ENCODE measurements around the gene RRP1B. TPM values are rescaled to one million over a fixed set of nuclear protein-coding genes. Genes with fewer than 3 reads are reported as not detected.

RRP1B gene
- total and polyA plus RNA-seq, 11 donors, result 3.6 to 16.1 (median 9.5) TPM

DNA sequence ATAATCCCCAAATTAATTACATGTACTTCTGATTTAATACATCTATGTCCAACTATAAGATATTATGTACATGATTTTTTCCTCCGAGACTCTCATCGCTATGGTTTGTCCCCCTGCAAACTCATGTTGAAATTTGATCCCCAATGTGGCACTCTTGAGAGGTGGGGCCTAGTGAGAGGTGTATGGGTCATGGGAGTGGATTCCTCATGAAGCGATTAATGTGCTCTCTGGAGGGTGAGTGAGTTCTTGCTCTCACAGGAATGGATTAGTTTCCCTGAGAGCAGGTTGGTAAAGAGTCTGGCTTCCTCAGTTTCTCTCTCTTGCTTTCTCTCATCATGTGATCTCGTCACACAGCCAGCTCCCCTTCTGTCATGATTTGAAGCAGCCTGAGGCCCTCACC, 16.2 kb upstream of the RRP1B start:
- H3K9me3 ChIP-seq, result no peaks in the 10 kb centered on the region
- WGBS, 4 donors, result 89 to 95% (median 91%) methylated on average over 4 of the region's 4 CpGs
- ATAC-seq (no peak), DNase-seq (no peak)
- no peak overlapping the region for H3K27ac ChIP-seq
- no peak overlapping the region for H3K4me3 ChIP-seq
- no peaks in the 10 kb centered on the region for H3K27me3 ChIP-seq
- intact Hi-C loops (cut with DNase I), result loop anchor here in 2 of 10 donors (10.0 kb wide), 2 partner anchors 308 to 728 kb away; no protein-coding TSS in a partner anchor
- peaks cover 0 to 23% (median 10%) of the 10 kb centered on the region in 12 donors for H3K4me1 ChIP-seq
- TF ChIP-seq, protein P1, sequence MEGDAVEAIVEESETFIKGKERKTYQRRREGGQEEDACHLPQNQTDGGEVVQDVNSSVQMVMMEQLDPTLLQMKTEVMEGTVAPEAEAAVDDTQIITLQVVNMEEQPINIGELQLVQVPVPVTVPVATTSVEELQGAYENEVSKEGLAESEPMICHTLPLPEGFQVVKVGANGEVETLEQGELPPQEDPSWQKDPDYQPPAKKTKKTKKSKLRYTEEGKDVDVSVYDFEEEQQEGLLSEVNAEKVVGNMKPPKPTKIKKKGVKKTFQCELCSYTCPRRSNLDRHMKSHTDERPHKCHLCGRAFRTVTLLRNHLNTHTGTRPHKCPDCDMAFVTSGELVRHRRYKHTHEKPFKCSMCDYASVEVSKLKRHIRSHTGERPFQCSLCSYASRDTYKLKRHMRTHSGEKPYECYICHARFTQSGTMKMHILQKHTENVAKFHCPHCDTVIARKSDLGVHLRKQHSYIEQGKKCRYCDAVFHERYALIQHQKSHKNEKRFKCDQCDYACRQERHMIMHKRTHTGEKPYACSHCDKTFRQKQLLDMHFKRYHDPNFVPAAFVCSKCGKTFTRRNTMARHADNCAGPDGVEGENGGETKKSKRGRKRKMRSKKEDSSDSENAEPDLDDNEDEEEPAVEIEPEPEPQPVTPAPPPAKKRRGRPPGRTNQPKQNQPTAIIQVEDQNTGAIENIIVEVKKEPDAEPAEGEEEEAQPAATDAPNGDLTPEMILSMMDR (IDR thresholded peaks at IDR 0.05), result no peak
- TF ChIP-seq POLR2A (IDR thresholded peaks at IDR 0.05), result no peak
- no peaks in the 10 kb centered on the region for H3K36me3 ChIP-seq

DNA sequence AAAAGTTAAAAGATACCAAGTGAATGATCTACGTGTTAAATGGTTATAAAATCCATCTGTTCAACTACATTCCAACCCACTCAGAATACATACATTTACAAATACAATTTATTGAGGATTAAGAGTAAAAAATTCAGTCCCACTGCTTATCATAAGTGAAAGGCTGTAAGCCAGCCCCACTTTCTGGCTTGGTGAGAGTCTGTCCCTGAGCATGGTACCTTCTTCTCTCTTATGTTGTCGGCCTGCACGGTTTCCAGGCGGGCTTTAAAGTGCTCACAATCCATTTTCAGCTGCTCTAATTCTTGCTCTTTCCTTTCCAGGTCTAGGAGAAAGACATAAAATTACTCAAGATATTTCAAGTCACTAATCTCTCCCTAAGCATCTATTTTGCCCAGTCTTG, 15.3 kb upstream of the RRP1B start:
- WGBS, 4 donors, result 89 to 95% (median 92%) methylated on average over 4 of the region's 4 CpGs
- TF ChIP-seq POLR2A (IDR thresholded peaks at IDR 0.05), result no peak
- TF ChIP-seq, protein P1 (IDR thresholded peaks at IDR 0.05), result no peak
- no peak for DNase-seq
- H3K27me3 ChIP-seq, result no peaks in the 10 kb centered on the region
- no peak overlapping the region for H3K27ac ChIP-seq
- H3K4me1 ChIP-seq, result peaks cover 0 to 23% (median 10%) of the 10 kb centered on the region in 12 donors
- no peaks in the 10 kb centered on the region for H3K36me3 ChIP-seq
- no peak for ATAC-seq
- H3K4me3 ChIP-seq, result no peak overlapping the region
- H3K9me3 ChIP-seq, result no peaks in the 10 kb centered on the region
- intact Hi-C loops (cut with DNase I), result loop anchor here in 2 of 10 donors (10.0 kb wide), 2 partner anchors 309 to 729 kb away; no protein-coding TSS in a partner anchor

DNA sequence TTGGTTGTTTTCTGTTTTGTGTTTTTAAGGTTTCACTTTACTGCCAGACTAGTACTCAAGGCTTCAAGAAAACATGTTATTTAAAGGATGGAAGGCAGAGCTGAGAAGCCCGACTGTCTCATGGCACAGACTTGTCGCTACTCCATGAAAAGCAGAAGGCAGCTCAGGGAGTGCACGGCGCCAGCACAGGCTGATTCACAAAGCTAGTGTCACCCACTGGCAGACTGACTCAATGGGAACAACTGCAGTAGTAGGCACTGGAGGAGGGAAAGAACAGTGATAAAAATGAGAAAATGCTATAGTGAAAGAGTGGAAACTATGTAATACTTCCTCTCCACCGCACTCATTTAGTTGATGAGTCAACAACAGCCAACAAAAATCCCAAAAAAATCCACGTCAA, 14.8 kb upstream of the RRP1B start:
- ATAC-seq (no peak), DNase-seq (no peak)
- Histone ChIP-seq H3K27me3 (no peaks in the 10 kb centered on the region), H3K4me3 (no peak overlapping the region), H3K27ac (peak overlapping the region in 1 of 12 donors; percentile 4), H3K9me3 (no peaks in the 10 kb centered on the region), H3K4me1 (peaks cover 0 to 23% (median 10%) of the 10 kb centered on the region in 12 donors), H3K36me3 (no peaks in the 10 kb centered on the region)
- TF ChIP-seq, protein P1 (IDR thresholded peaks at IDR 0.05), result no peak
- no peak for TF ChIP-seq POLR2A (IDR thresholded peaks at IDR 0.05)
- WGBS, 4 donors, result 80 to 85% (median 84%) methylated on average over 6 of the region's 6 CpGs
- intact Hi-C loops (cut with DNase I), result loop anchor here in 2 of 10 donors (5.0 to 10.0 kb wide), 4 partner anchors 32 to 730 kb away; no protein-coding TSS in a partner anchor

DNA sequence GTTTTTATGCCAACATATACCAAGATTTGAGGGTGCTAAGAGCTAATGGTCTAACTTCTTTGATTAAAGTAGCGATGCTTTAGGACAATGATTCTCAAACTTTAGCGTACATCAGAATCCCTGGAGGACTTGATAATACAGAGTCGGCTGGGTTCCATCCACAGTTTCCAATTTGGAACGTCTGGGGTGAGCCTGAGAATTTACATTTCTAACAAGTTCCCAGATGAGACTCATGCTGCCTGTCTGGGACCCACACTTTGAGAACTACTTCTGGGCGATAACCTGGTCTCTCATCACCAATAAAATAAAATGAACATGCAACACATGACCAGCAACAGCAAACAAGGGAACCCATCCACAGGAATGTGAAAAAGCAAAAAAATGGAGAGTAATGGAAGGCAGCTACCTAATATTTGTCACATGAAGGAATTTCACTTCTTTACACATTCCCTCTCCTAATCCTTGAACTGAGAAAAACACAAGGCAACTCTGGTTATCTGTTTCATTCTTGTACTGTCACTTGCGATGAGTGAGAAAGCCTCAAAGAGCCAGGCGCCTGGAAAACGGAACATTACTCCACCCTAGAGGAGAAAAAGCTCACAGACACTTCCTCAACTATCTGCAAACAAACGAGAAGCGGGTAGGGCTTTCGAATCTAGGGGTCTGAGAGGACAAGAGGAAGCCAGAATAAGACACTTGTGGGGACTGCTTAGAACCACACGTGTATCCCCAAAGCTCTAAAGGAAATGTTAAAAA, 14.0 kb upstream of the RRP1B start:
- TF ChIP-seq POLR2A (IDR thresholded peaks at IDR 0.05), result no peak
- TF ChIP-seq, protein P1 (IDR thresholded peaks at IDR 0.05), result peak; percentile 29 to 73 (median 56)
- Histone ChIP-seq H3K27ac (peak overlapping the region in 10 of 12 donors; percentile 18 to 77 (median 54)), H3K4me3 (no peak overlapping the region), H3K27me3 (no peaks in the 10 kb centered on the region), H3K36me3 (no peaks in the 10 kb centered on the region), H3K9me3 (no peaks in the 10 kb centered on the region), H3K4me1 (peaks cover 0 to 23% (median 10%) of the 10 kb centered on the region in 12 donors)
- WGBS, 4 donors, result 29 to 36% (median 32%) methylated on average over 12 of the region's 12 CpGs
- DNase-seq (peak in 4 of 5 donors; percentile 39 to 63 (median 59)), ATAC-seq (peak; percentile 65 to 90 (median 88))
- intact Hi-C loops (cut with DNase I), result loop anchor here in 2 of 10 donors (5.0 to 10.0 kb wide), 4 partner anchors 33 to 731 kb away; no protein-coding TSS in a partner anchor
